Motor neuron (in vitro differentiated cells): Measurements from ENCODE around the gene TUBGCP6. TPM values are rescaled to one million over a fixed set of nuclear protein-coding genes. Genes with fewer than 3 reads are reported as not detected.
A peak's percentile ranks its signal among the peaks of the same experiment; 100 is the strongest.

Experiments used
- ATAC-seq, 8 experiments: fragments of 200-7000 bp; cut with Tn5 transposase; replicated peaks in 6 of 8; 2 replicates each; pipeline ENCODE4 v1.8.0; 2021; ENCODE audit warnings: mild to moderate bottlenecking in 8 of 8, moderate library complexity in 8 of 8
- H3K27ac ChIP-seq, 2 donors: fragments of 250-450 bp; sonication (Bioruptor Pico); 2 replicates each; pipeline ENCODE4 v1.9.0; 2021; ENCODE audit warnings: antibody characterized with exemption in 2 of 2, mild to moderate bottlenecking in 2 of 2, moderate library complexity in 1 of 2
- H3K4me1 ChIP-seq, 2 donors: fragments of 250-450 bp; sonication (Bioruptor Pico); replicated peaks in 1 of 2; 2 replicates each; pipeline ENCODE4 v1.6.1; 2021; ENCODE audit warnings: antibody characterized with exemption in 2 of 2, mild to moderate bottlenecking in 2 of 2, moderate library complexity in 1 of 2
- H3K4me3 ChIP-seq, 5 donors: fragments of 250-450 bp; sonication (Bioruptor Pico); 2 replicates each; pipeline ENCODE4 v1.9.0; 2021; ENCODE audit warnings: antibody characterized with exemption in 5 of 5, mild to moderate bottlenecking in 5 of 5, moderate library complexity in 4 of 5
- WGBS, 10 experiments: fragments of 450-650 bp; shearing (Covaris generic); methylation state at CpG; one replicate each; pipeline ENCODE4 v1.0.0; 2022; 5-methylcytosine and 5-hydroxymethylcytosine counted together
- in situ Hi-C, 9 experiments: fragments of 400-800 bp; cut with MboI; loops; one replicate each; pipeline ENCODE4 v1.15.0; 2021; ENCODE audit warnings: low sequenced_read_pairs in 9 of 9, low pct_unique_long_range_greater_than_20kb in 2 of 9; ENCODE audit not compliant: unreplicated experiment in 9 of 9
- total RNA-seq, 8 experiments: library from RNA; unstranded; fragments of 300-600 nt; gene quantifications; 2 replicates each; pipeline versions ENCODE4 v1.2.3 to v1.2.4, GENCODE V29; 2022

TUBGCP6 gene
- total RNA-seq, 8 experiments from 2014 or later: 14.4 to 52.6 (median 20.1) TPM

DNA sequence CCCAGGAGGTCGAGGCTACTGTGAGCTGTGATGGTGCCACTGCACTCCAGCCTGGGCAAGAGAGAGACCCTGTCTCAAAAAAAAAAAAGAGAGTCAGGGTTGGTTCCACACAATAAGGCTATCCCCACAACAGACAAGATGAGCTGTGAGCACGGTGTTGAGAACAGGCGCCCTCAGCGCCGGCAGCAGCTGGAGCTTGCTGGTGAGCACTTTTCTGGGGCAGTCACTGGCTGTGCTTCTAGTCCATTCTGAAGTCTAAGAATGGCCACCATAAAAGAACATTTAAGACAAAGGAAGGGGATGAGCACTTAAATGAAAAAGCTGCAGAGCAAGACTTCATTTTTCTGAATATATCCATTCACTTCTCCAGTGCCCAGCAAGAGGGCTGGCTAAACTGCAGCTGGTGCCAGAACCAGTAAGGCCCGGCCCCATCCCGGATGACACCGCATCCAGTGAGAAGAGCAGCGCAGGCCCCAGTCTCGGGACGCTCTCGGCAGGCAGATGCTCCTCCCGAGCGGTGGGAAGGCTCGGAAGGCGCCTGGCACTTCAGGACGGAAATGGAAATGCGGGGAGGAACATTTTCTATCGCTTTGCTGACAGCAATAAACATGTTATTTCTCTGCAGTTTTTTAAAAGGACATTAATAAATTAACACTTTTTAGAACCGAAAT is 12.2 kb downstream of the TUBGCP6 start:
- H3K27ac ChIP-seq: no peak overlapping the region
- no peaks in the 10 kb centered on the region for H3K4me1 ChIP-seq
- whole genome bisulfite sequencing, 10 experiments: 84 to 100% (median 93%) methylated on average over 1 to 14 of the region's 20 CpGs; no CpG with 5 or more reads in 3 of the 10 experiments
- no peak overlapping the region for H3K4me3 ChIP-seq
- in situ Hi-C loops: no loop called here
- ATAC-seq: no peak

DNA sequence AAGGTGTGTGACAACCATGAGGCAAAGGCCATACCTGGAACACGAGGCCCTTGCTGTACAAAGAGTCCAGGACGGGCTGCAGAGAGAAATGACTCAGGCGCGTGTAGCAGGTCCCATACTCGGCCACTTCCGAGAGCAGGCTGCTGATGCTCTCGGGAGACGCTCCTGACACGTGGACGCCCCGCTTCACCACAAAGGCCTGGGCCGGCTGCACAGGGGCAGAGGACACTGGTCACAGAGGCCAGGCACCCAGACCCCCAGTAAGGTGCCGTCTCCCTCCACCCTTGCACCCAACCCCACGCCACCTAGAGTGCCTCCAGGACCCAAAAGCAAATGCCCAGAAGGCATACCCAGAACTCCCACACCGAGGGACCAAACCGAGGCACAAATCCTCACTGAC is 15.5 kb downstream of the TUBGCP6 start:
- no peak for ATAC-seq
- no peaks in the 10 kb centered on the region for H3K4me1 ChIP-seq
- in situ Hi-C loops: no loop called here
- no peak overlapping the region for H3K27ac ChIP-seq
- WGBS, 10 experiments: 85 to 100% (median 99%) methylated on average over 1 to 10 of the region's 16 CpGs; no CpG with 5 or more reads in 4 of the 10 experiments
- no peak overlapping the region for H3K4me3 ChIP-seq

DNA sequence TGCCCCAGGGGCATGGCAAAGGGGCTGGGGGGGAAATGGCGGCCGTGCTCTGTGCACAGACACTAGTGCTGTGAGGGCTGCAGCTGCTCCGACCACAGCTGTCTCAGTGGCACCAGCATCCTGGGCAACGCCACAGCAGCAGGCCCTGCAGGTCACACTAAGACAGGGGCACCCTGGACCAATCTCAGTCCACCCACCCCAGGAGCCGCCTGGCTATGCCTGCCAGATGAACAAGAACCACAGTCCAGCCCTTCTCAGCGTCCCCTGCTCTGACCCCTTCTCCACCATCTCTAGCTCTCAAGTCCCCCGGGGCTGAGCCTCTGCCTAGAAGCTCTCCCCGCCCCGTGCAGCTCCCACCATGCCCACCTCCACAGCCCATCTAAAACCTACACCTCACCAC is 16.5 kb downstream of the TUBGCP6 start:
- Histone ChIP-seq H3K4me1 (no peaks in the 10 kb centered on the region), H3K4me3 (no peak overlapping the region), H3K27ac (no peak overlapping the region)
- WGBS, 10 experiments: 80 to 100% methylated on average over 1 to 4 of the region's 9 CpGs; no CpG with 5 or more reads in 8 of the 10 experiments
- ATAC-seq: no peak
- in situ Hi-C loops: no loop called here

DNA sequence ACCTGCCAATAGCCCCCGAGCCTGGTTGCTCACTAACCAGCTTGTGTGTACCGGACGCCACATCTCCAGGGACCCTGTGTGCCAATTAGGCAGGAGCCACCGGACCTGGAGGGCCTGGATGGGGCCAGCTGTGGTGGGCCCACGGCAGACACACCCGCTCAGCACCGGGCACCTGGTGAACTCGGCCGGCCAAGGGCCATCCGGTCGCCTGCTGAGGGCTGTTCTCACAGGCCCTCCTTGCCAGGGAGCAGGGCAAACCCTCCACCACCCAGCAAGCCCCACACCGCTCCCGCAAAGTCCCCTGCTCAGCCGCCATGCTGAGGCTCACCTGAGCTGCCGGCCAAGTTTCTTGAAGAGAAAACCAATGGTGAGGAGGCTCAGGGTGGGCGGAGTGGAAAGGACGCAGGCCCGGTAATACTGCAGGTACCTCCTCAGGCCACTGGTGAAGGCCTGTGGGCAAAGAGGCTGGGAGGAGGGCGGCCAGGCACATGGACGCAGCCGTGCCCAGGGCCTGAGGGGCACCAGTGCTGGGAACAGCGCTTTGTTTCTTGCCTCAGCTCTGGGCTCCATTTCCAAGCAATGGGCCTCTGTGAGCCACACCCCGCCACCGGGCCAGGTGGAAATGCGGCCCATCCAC is 17.1 kb downstream of the TUBGCP6 start:
- H3K27ac ChIP-seq: no peak overlapping the region
- 93 to 100% (median 100%) methylated on average over 1 to 5 of the region's 25 CpGs; no CpG with 5 or more reads in 4 of the 10 experiments for WGBS, 10 experiments
- ATAC-seq: peak in 2 of 8 experiments; percentile 10 to 15
- no peak overlapping the region for H3K4me3 ChIP-seq
- in situ Hi-C loops: no loop called here
- H3K4me1 ChIP-seq: no peaks in the 10 kb centered on the region

DNA sequence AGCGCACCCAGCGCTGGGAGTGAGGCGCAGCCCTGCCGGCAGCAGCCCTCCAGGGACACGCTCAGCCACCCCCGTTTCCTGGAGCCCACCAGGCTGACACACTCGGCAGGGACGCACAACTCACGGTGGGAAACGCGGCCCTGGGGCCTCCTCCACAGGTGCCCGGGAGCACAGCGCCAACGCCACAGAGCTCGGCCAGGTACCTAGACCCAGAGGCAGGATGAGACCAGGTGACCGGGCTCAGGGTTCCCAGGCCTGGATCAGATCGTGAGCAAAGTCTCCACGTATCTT is 18.0 kb downstream of the TUBGCP6 start:
- H3K4me1 ChIP-seq: no peaks in the 10 kb centered on the region
- in situ Hi-C loops: no loop called here
- H3K27ac ChIP-seq: no peak overlapping the region
- H3K4me3 ChIP-seq: no peak overlapping the region
- no CpG with 5 or more reads among the region's 18 CpGs for WGBS, 10 experiments
- ATAC-seq: no peak

DNA sequence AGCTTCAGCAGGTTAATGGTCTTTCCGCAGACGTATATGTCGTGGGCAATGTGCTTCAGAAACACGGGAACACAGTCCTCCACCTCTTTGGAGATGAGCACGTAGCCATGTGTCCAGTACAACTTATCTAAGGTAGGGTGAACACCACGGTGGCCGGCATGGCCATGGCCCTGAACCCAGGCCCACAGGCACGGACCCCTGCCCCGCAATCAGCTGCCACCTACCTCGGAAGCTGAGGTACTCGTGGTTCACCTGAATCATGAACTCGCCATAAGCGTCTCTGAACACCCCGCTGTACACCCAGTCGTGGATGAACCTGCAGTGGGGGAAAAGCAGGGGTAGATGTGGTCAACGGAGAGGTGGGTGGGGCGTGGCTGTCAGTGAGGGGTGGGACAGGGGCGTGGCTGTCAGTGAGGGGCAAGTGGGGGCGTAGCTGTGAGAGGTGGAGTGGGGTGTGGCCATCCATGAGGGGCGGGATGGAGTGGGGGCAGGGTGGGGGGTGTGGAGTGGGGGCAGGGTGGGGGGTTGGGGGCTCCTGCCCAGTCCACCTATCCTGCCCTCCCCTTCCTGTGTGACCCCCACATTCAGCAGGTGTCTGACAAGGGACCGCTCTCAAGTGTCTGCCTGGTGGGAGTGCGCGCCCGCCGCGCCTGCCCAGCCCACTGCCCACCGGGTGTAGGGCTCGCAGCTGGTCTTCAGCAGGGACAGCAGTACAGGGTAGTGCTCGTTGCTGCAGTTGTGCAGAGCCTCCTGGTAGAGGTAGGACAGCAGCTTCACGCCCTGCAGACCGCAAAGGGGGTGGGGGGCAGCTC is 18.6 kb downstream of the TUBGCP6 start:
- no peak overlapping the region for H3K4me3 ChIP-seq
- 87 to 100% (median 95%) methylated on average over 1 to 7 of the region's 31 CpGs; no CpG with 5 or more reads in 6 of the 10 experiments for WGBS, 10 experiments
- no peak overlapping the region for H3K27ac ChIP-seq
- in situ Hi-C loops: no loop called here
- ATAC-seq: peak in 2 of 8 experiments; percentile 12
- H3K4me1 ChIP-seq: no peaks in the 10 kb centered on the region

DNA sequence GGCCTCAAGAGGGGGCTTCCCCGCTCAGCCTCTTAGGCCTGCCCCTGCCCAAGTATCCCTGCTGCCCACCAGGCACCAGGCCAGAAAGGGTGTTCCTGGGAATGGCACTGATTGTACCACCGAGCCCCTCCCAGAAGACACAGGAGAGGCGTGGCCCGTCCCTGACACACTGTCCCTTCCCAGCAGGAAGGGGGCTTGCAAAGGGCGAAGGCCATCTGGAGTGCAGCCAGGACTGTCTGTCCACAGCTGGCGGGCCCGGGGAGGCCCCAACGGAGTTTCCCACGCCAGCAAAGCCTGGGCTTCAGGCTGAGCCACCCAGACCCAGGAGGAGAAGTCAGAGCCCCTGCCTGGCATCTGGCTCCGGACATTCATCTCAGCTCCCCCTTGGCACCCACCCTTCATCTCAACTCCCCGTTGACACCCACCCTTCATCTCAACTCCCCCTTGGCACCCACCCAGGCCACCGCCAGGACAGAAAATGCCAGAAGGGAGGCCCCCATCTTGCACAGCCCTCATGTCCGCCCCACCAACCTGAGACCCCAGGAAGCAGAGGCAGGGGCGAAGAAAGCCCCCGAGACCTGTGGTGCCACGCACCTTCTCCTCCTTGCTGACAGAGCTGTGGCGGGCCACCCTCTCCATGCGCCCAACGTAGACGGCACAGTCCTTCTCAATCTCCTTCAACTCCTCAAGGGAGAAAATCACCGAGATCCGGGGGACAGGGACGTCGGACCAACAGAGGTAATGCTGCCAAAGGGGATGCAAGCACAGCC is 19.4 kb downstream of the TUBGCP6 start:
- no peak for ATAC-seq
- Histone ChIP-seq H3K27ac (no peak overlapping the region), H3K4me3 (no peak overlapping the region), H3K4me1 (no peaks in the 10 kb centered on the region)
- in situ Hi-C loops: no loop called here
- 80 to 100% (median 95%) methylated on average over 1 to 4 of the region's 24 CpGs; no CpG with 5 or more reads in 5 of the 10 experiments for WGBS, 10 experiments

DNA sequence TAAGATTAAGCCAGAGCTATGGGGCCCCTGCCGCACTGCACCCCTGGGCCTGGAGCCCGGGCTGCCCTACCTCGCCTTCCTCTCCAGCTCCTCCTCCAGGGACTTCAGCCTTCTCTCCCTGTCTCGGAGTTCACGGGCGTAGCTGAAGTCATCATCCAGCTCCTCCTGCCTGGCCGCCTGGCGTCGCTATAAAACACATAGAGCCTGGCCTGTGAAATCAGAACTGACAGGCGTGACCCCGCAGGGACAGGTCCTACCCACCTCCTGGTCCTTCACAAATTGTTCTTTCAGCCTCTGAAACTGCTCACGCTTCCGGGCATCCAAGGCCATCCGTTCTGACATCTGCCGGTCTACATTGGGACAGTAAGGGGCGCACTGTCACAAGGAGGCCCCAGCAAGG is 20.8 kb downstream of the TUBGCP6 start:
- WGBS, 10 experiments: 71 to 100% (median 89%) methylated on average over 1 to 11 of the region's 16 CpGs; no CpG with 5 or more reads in 3 of the 10 experiments
- in situ Hi-C loops: no loop called here
- H3K4me1 ChIP-seq: no peaks in the 10 kb centered on the region
- H3K4me3 ChIP-seq: no peak overlapping the region
- H3K27ac ChIP-seq: no peak overlapping the region
- ATAC-seq: no peak

DNA sequence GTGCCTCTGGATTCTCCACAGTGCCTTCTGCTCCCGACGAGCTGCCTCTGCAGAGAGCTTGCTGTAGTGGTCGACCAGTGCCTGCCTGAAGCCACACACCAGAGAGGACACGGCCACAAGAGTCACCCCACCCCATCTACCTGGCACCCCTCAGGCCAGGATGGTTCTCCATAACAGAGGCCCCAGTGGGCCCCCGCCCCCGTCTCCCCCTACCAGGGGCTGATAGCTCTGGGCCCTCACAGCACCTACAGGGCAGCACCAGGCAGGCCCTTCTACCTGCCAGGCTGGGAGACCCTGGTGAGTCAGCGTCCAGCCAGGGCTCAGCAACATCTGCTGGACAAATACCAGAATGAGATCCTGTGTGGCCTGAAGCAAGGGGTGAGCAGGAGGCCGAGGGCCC is 22.3 kb downstream of the TUBGCP6 start:
- 60 to 82% (median 60%) methylated on average over 2 of the region's 8 CpGs; no CpG with 5 or more reads in 7 of the 10 experiments for WGBS, 10 experiments
- in situ Hi-C loops: no loop called here
- H3K4me1 ChIP-seq: no peaks in the 10 kb centered on the region
- no peak overlapping the region for H3K27ac ChIP-seq
- H3K4me3 ChIP-seq: no peak overlapping the region
- no peak for ATAC-seq

DNA sequence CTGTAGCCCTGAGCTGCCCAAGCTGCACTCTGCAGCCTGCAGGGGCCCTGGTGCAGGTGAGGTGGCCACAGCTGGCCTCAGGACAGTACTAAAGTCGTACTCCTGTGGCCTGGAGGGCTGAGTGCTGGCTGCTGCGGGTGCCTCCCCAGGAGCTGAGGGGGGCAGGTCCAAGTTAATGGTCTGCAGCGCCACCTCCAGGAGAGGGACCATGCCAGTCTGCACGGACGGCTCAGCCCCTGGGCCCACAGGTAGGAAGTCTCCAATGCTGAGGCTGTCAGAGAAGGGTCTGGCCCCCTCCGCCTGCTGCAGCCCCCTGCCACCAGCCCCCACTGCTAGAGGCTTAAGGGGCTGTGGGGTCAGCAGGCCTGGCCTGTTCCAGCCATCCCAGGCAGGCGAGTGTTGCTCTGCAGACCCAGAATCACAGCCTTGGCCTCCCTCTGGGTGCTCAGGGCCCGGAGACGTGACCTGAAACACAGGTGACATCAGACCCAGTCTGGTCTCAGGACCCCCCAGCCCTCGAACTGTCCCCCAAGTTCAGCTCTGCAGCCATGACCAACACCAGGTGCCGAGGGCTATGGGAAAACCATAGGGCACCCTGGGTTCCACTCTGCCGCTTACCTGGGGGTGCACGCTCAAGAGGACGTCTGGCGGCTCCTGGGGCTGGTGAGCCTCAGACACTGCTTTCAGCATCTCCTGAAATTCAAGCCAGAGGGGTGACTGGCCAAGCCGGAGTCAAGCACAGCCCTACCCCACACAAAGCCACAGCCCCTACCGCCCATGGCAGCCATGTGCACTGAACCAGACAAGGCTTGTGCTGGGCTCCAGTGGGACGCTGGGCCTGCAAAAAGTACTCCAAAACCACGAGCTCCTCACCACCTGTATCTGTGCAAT is 23.2 kb downstream of the TUBGCP6 start:
- Histone ChIP-seq H3K4me1 (no peaks in the 10 kb centered on the region), H3K4me3 (no peak overlapping the region), H3K27ac (no peak overlapping the region)
- in situ Hi-C loops: no loop called here
- no peak for ATAC-seq
- WGBS, 10 experiments: 40 to 100% (median 94%) methylated on average over 1 to 10 of the region's 19 CpGs; no CpG with 5 or more reads in 6 of the 10 experiments

DNA sequence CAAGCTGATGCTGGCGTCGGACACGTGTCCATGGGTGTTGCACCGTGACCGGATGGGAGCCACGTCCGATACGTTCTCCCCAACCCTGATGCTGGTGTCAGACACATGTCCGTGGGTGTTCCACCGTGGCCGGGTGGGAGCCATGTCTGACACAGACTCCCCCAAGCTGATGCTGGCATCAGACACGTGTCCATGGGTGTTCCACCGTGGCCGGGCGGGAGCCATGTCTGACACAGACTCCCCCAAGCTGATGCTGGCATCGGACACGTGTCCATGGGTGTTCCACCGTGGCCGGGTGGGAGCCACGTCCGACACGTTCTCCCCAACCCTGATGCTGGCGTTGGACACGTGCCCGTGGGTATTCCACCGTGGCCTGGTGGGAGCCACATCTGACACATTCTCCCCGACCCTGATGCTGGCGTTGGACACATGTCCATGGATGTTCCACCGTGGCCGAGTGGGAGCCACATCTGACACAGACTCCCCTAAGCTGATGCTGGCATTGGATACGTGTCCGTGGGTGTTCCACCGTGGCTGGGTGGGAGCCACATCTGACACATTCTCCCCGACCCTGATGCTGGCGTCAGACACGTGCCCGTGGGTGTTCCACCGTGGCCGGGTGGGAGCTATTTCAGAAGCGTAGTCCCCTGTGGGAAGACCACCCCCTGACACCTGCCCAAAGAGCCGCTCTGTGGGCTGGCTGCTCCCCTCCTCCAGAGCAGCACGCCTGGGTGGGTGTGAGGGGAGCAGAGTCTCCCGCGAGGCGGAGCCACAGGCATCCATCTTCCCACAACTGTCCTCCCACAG is 24.0 kb downstream of the TUBGCP6 start:
- no peaks in the 10 kb centered on the region for H3K4me1 ChIP-seq
- no peak overlapping the region for H3K4me3 ChIP-seq
- no peak overlapping the region for H3K27ac ChIP-seq
- in situ Hi-C loops: no loop called here
- no peak for ATAC-seq
- WGBS, 10 experiments: 93 to 100% (median 97%) methylated on average over 2 to 7 of the region's 45 CpGs; no CpG with 5 or more reads in 7 of the 10 experiments
